WTC11 (cell line): ENCODE measurements around the gene TBC1D22A.

ENCODE experiments used
- ELF4 ChIP-seq: sonication (generic); formaldehyde crosslinking; IDR thresholded peaks from 2 replicates; pipeline ENCODE4 v1.8.1; 2022; ENCODE audit warnings: low read depth, mild to moderate bottlenecking, moderate library complexity, missing genetic modification reagents
- FOXJ3 ChIP-seq: sonication (generic); formaldehyde crosslinking; IDR thresholded peaks from 2 replicates; pipeline ENCODE4 v1.9.0; 2021; ENCODE audit warnings: missing genetic modification reagents, mild to moderate bottlenecking, borderline replicate concordance
- RELA ChIP-seq: sonication (generic); formaldehyde crosslinking; IDR thresholded peaks from 2 replicates; pipeline ENCODE4 v1.8.1; 2022; ENCODE audit warnings: missing genetic modification reagents, mild to moderate bottlenecking, borderline replicate concordance
- ZNF138 ChIP-seq: sonication (generic); formaldehyde crosslinking; conservative IDR thresholded peaks from 2 replicates; pipeline ENCODE4 v1.8.1; 2022; ENCODE audit warnings: mild to moderate bottlenecking, moderate library complexity, missing genetic modification reagents
- ZNF317 ChIP-seq: sonication (generic); formaldehyde crosslinking; IDR thresholded peaks from 2 replicates; pipeline ENCODE4 v1.8.1; 2023; ENCODE audit warnings: low read depth, mild to moderate bottlenecking, moderate library complexity, missing genetic modification reagents, borderline replicate concordance
- TF ChIP-seq, protein P1 (sequence below): fragments of 200-600 bp; IDR thresholded peaks from 2 replicates; pipeline ENCODE4 v1.8.0; 2022; ENCODE audit warnings: antibody characterized with exemption
- TF ChIP-seq, protein P2 (sequence below): sonication (generic); formaldehyde crosslinking; IDR thresholded peaks from 2 replicates; pipeline ENCODE4 v1.8.0; 2022; ENCODE audit warnings: mild to moderate bottlenecking, missing genetic modification reagents

DNA sequence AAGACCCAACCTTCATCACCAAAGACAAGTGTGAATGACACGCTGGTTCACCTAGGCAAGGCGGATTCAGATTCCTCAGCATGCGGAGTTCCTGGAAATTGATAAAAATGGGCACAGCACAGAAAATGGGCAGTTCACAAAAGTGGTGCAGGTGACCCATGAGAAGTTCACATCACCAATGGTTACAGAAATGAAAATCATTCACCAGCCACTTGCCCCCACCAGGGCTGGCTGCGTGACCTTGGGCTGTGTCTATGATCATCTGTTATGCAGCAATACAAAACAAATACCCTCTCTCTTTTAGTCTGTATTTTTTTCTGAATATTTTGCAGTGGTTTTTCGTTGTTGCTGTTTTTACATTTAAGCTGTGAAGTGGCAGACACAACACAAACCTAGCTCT is 415.9 kb downstream of the TBC1D22A start:
- TF ChIP-seq, protein P1, sequence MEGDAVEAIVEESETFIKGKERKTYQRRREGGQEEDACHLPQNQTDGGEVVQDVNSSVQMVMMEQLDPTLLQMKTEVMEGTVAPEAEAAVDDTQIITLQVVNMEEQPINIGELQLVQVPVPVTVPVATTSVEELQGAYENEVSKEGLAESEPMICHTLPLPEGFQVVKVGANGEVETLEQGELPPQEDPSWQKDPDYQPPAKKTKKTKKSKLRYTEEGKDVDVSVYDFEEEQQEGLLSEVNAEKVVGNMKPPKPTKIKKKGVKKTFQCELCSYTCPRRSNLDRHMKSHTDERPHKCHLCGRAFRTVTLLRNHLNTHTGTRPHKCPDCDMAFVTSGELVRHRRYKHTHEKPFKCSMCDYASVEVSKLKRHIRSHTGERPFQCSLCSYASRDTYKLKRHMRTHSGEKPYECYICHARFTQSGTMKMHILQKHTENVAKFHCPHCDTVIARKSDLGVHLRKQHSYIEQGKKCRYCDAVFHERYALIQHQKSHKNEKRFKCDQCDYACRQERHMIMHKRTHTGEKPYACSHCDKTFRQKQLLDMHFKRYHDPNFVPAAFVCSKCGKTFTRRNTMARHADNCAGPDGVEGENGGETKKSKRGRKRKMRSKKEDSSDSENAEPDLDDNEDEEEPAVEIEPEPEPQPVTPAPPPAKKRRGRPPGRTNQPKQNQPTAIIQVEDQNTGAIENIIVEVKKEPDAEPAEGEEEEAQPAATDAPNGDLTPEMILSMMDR = no peak
- TF ChIP-seq, protein P2, sequence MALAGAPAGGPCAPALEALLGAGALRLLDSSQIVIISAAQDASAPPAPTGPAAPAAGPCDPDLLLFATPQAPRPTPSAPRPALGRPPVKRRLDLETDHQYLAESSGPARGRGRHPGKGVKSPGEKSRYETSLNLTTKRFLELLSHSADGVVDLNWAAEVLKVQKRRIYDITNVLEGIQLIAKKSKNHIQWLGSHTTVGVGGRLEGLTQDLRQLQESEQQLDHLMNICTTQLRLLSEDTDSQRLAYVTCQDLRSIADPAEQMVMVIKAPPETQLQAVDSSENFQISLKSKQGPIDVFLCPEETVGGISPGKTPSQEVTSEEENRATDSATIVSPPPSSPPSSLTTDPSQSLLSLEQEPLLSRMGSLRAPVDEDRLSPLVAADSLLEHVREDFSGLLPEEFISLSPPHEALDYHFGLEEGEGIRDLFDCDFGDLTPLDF = no peak
- TF ChIP-seq FOXJ3 (CRISPR knock-in tag) (no peak), ZNF317 (CRISPR knock-in tag) (no peak), ELF4 (CRISPR knock-in tag) (no peak), ZNF138 (CRISPR knock-in tag) (no peak), RELA (CRISPR knock-in tag) (no peak)
